Activated CD8-positive, alpha-beta T cell treated with anti-CD3 and anti-CD28 coated beads for 36 hours (primary cell): Measurements from ENCODE around the gene SMPD1. TPM values are rescaled to one million over a fixed set of nuclear protein-coding genes. Genes with fewer than 3 reads are reported as not detected.
A peak's percentile ranks its signal among the peaks of the same experiment; 100 is the strongest.
"Not testable (repeated sequence)": the region's sequence is repeated elsewhere in the genome, so short reads cannot be mapped to it uniquely, and the experiment has no call there.

Experiments used
- ATAC-seq: fragments of 200-7000 bp; cut with Tn5 transposase; one replicate; pipeline ENCODE4 v1.10.0; 2021; ENCODE audit warnings: mild to moderate bottlenecking, moderate library complexity
- CTCF ChIA-PET: fragments of 350-600 bp; sonication (Branson Sonifier 250); formaldehyde crosslinking; loops from one replicate; lab custom pipeline; 2021; ENCODE audit warnings: antibody characterized with exemption; lab: Charles Lee
- POLR2A ChIA-PET: fragments of 350-600 bp; sonication (Branson Sonifier 250); formaldehyde crosslinking; loops from one replicate; lab custom pipeline; 2021; ENCODE audit warnings: antibody characterized with exemption; lab: Charles Lee
- DNase-seq: peaks from one replicate; pipeline ENCODE4 v3.0.0-alpha.2; 2020
- H3K27ac Mint-ChIP-seq: one replicate; pipeline ENCODE4 v1.8.0; 2021; ENCODE audit warnings: mild to moderate bottlenecking, mixed read lengths
- H3K27me3 Mint-ChIP-seq: one replicate; pipeline ENCODE4 v1.8.0; 2021; ENCODE audit warnings: mixed read lengths
- H3K36me3 Mint-ChIP-seq: one replicate; pipeline ENCODE4 v1.8.0; 2021; ENCODE audit warnings: low read depth, mixed read lengths
- H3K4me1 Mint-ChIP-seq: one replicate; pipeline ENCODE4 v1.8.0; 2021; ENCODE audit warnings: low read depth, mixed read lengths
- H3K4me3 Mint-ChIP-seq: one replicate; pipeline ENCODE4 v1.8.0; 2021; ENCODE audit warnings: mild to moderate bottlenecking, moderate library complexity, mixed read lengths
- H3K9me3 Mint-ChIP-seq: one replicate; pipeline ENCODE4 v1.8.0; 2021; ENCODE audit warnings: mixed read lengths
- intact Hi-C: fragments of 100-400 bp; cut with micrococcal nuclease; formaldehyde crosslinking; loops from one replicate; pipeline ENCODE4 v1.10.0; 2022
- total RNA-seq, 2 experiments: library from RNA; stranded (reverse); gene quantifications; one replicate each; pipeline ENCODE4 v1.2.3, GENCODE V29; 2021
- TF ChIP-seq, protein P1 (sequence below): fragments of 200-600 bp; IDR thresholded peaks from one replicate; pipeline ENCODE4 v1.8.0; 2022; ENCODE audit warnings: antibody characterized with exemption, mild to moderate bottlenecking

Gene SMPD1
- total RNA-seq, 2 experiments from 2014 or later, result 10.6 to 11.2 TPM

DNA sequence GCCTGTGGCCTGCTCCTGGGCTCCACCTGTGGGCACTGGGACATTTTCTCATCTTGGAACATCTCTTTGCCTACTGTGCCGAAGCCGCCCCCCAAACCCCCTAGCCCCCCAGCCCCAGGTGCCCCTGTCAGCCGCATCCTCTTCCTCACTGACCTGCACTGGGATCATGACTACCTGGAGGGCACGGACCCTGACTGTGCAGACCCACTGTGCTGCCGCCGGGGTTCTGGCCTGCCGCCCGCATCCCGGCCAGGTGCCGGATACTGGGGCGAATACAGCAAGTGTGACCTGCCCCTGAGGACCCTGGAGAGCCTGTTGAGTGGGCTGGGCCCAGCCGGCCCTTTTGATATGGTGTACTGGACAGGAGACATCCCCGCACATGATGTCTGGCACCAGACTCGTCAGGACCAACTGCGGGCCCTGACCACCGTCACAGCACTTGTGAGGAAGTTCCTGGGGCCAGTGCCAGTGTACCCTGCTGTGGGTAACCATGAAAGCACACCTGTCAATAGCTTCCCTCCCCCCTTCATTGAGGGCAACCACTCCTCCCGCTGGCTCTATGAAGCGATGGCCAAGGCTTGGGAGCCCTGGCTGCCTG is 1.4 kb downstream of the SMPD1 start:
- ATAC-seq (no peak), DNase-seq (no peak)
- Mint-ChIP-seq H3K9me3 (no peaks in the 10 kb centered on the region), H3K4me3 (peak overlapping the region; percentile 79), H3K27ac (peak overlapping the region; percentile 64), H3K36me3 (peaks cover 9% of the 10 kb centered on the region), H3K4me1 (peaks cover 40% of the 10 kb centered on the region), H3K27me3 (no peaks in the 10 kb centered on the region)
- intact Hi-C loops, result loop anchor here (10.0 kb wide), 1 partner anchor 213 kb away; the partner anchor contains the start of genes ILK and RRP8
- CTCF ChIA-PET, result interaction anchor here (4.1 to 5.2 kb wide), 2 partner anchors 9 to 13 kb away, joined by 45 to 65 read pairs; no protein-coding TSS in a partner anchor
- POLR2A ChIA-PET, result interaction anchor here (1.2 to 3.5 kb wide), 6 partner anchors 10 to 203 kb away, joined by 3 to 42 read pairs (median 8); partner anchors contain the start of gene APBB1
- TF ChIP-seq, protein P1, sequence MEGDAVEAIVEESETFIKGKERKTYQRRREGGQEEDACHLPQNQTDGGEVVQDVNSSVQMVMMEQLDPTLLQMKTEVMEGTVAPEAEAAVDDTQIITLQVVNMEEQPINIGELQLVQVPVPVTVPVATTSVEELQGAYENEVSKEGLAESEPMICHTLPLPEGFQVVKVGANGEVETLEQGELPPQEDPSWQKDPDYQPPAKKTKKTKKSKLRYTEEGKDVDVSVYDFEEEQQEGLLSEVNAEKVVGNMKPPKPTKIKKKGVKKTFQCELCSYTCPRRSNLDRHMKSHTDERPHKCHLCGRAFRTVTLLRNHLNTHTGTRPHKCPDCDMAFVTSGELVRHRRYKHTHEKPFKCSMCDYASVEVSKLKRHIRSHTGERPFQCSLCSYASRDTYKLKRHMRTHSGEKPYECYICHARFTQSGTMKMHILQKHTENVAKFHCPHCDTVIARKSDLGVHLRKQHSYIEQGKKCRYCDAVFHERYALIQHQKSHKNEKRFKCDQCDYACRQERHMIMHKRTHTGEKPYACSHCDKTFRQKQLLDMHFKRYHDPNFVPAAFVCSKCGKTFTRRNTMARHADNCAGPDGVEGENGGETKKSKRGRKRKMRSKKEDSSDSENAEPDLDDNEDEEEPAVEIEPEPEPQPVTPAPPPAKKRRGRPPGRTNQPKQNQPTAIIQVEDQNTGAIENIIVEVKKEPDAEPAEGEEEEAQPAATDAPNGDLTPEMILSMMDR, result no peak

DNA sequence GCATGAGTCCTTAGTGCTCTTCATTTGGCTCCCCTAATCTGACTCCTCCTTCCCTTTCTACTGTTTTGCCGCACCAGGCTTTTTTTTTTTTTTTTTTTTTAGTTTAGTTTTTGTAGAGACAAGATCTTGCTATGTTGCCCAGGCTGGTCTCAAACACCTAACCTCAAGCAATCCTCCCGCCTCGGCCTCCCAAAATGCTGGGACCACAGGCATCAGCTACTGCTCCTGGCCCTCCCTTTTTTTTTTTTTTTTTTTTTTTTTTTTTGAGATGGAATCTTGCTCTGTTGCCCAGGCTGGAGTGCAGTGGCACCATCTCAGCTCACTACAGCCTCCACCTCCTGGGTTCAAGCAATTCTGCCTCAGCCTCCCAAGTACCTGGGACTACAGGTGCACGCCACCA is 2.0 kb downstream of the SMPD1 start:
- not testable (repeated sequence) for H3K36me3 Mint-ChIP-seq, H3K27me3 Mint-ChIP-seq, DNase-seq, H3K27ac Mint-ChIP-seq, H3K9me3 Mint-ChIP-seq, ATAC-seq
- peak overlapping the region; percentile 35 for H3K4me3 Mint-ChIP-seq
- peaks cover 40% of the 10 kb centered on the region for H3K4me1 Mint-ChIP-seq
- ChIA-PET CTCF (interaction anchor here (1.8 to 2.7 kb wide), 2 partner anchors 10 to 13 kb away, joined by 7 to 9 read pairs; no protein-coding TSS in a partner anchor), POLR2A (interaction anchor here (1.1 to 2.6 kb wide), 3 partner anchors 10 to 21 kb away, joined by 3 to 17 read pairs (median 3); no protein-coding TSS in a partner anchor)
- intact Hi-C loops, result loop anchor here (10.0 kb wide), 1 partner anchor 213 kb away; the partner anchor contains the start of genes ILK and RRP8

DNA sequence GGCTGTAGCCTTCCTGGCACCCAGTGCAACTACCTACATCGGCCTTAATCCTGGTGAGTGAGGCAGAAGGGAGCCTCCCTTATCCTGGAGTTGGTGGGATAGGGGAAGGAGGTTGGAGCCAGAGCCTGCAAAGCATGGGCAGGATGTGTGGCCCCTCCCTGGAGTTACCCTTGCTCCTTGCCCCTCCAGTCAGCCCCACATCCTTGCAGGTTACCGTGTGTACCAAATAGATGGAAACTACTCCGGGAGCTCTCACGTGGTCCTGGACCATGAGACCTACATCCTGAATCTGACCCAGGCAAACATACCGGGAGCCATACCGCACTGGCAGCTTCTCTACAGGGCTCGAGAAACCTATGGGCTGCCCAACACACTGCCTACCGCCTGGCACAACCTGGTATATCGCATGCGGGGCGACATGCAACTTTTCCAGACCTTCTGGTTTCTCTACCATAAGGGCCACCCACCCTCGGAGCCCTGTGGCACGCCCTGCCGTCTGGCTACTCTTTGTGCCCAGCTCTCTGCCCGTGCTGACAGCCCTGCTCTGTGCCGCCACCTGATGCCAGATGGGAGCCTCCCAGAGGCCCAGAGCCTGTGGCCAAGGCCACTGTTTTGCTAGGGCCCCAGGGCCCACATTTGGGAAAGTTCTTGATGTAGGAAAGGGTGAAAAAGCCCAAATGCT is 3.9 kb downstream of the SMPD1 start:
- TF ChIP-seq, protein P1, result no peak
- no peak for DNase-seq
- H3K4me1 Mint-ChIP-seq, result peaks cover 41% of the 10 kb centered on the region
- H3K27me3 Mint-ChIP-seq, result no peaks in the 10 kb centered on the region
- no peak overlapping the region for H3K27ac Mint-ChIP-seq
- no peak overlapping the region for H3K4me3 Mint-ChIP-seq
- H3K36me3 Mint-ChIP-seq, result peaks cover 13% of the 10 kb centered on the region
- no peaks in the 10 kb centered on the region for H3K9me3 Mint-ChIP-seq
- ChIA-PET POLR2A (interaction anchor here (1.1 to 2.6 kb wide), 2 partner anchors 9 to 12 kb away, joined by 3 to 17 read pairs; no protein-coding TSS in a partner anchor), CTCF (interaction anchor here (1.0 to 2.7 kb wide), 3 partner anchors 8 to 44 kb away, joined by 3 to 9 read pairs (median 7); no protein-coding TSS in a partner anchor)
- intact Hi-C loops, result loop anchor here (10.0 kb wide), 1 partner anchor 211 kb away; the partner anchor contains the start of genes ILK and RRP8
- no peak for ATAC-seq

DNA sequence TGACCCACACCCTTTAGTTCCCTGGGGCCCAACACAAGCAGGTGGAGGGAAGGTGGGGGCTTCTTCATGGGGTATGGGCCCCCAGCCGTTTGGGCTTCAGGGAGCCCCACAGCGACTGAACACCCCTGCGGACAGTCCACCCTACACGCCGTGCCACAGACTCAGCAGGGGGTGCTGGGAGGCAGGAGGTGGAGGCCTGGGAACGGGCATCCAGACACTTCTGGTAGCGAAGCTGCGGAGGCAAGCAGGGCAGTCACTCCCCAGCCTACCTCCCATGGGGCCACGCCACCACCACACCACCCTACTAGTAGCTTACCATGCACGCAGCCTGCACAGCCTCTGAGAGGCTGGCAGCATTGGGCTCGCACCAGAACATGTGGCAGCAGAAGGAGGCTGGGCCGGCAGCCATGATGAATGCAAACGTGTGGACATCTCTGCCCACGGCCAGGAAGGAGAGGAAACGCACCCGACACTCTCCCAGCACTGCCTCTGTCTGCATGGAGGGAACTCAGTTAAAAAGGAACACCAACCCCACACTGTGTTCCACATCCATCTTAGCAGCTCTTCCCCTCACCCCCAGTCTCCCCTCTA is 5.3 kb downstream of the SMPD1 start:
- H3K27me3 Mint-ChIP-seq, result no peaks in the 10 kb centered on the region
- DNase-seq (no peak), ATAC-seq (no peak)
- H3K36me3 Mint-ChIP-seq, result peaks cover 17% of the 10 kb centered on the region
- TF ChIP-seq, protein P1, result no peak
- ChIA-PET POLR2A (interaction anchor here (1.1 kb wide), 2 partner anchors 10 to 89 kb away, joined by 3 to 5 read pairs; no protein-coding TSS in a partner anchor), CTCF (interaction anchor here (1.2 kb wide), 1 partner anchor 11 kb away, joined by 3 read pairs; no protein-coding TSS in a partner anchor)
- H3K4me3 Mint-ChIP-seq, result no peak overlapping the region
- no peaks in the 10 kb centered on the region for H3K9me3 Mint-ChIP-seq
- intact Hi-C loops, result loop anchor here (10.0 kb wide), 1 partner anchor 209 kb away; the partner anchor contains the start of genes ILK and RRP8
- H3K4me1 Mint-ChIP-seq, result peaks cover 36% of the 10 kb centered on the region
- no peak overlapping the region for H3K27ac Mint-ChIP-seq

DNA sequence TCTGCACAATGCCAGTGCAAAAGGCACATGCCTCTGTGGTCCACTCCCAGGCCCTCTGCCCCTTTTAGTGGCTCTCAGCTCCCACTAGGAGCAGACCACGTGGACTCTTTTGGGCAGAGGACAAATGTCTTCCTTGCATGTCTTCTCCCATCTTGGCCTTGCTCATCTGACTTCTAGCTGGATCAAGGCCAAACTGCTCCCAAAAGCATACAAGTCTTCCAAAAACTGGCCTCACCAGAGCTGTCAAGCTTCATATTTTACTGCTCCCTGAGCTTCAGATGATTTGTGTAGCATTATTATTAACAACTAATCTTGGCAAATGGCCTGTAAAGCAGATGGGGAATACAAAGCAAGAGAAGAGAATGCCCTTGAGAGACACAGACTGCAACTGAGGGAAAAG is 6.9 kb downstream of the SMPD1 start:
- Mint-ChIP-seq H3K4me1 (peaks cover 36% of the 10 kb centered on the region), H3K4me3 (no peak overlapping the region), H3K27me3 (no peaks in the 10 kb centered on the region), H3K27ac (no peak overlapping the region), H3K9me3 (no peaks in the 10 kb centered on the region), H3K36me3 (peaks cover 19% of the 10 kb centered on the region)
- TF ChIP-seq, protein P1, result no peak
- intact Hi-C loops, result loop anchor here (10.0 kb wide), 1 partner anchor 208 kb away; the partner anchor contains the start of genes ILK and RRP8
- no peak for DNase-seq
- no peak for ATAC-seq
- CTCF ChIA-PET, result interaction anchor here (0.7 to 1.7 kb wide), 2 partner anchors 18 to 46 kb away, joined by 3 to 7 read pairs; no protein-coding TSS in a partner anchor
- POLR2A ChIA-PET, result interaction anchor here (1.2 kb wide), 1 partner anchor 10 kb away, joined by 3 read pairs; no protein-coding TSS in a partner anchor
